Neural cell (in vitro differentiated cells): ENCODE data around the gene LRMDA.

Source experiments
- CTCF ChIP-seq: fragments of 450-650 bp; IDR thresholded peaks from 2 replicates; pipeline ENCODE4 v1.5.1; 2014; ENCODE audit warnings: antibody characterized with exemption, mild to moderate bottlenecking, moderate library complexity; ENCODE audit not compliant: poor library complexity, severe bottlenecking
- POLR2AphosphoS5 ChIP-seq: IDR thresholded peaks from 2 replicates; pipeline ENCODE4 v1.6.1; 2012

GRCh38 chr10:75640381-75640780 is 209.0 kb downstream of the LRMDA start:
- TF ChIP-seq POLR2AphosphoS5 (no peak), CTCF (no peak)
